NCI-H446 treated with DMSO at 0.1 percent for 48 hours (cell line): ENCODE measurements around the gene TRIM31.

Source experiments
- DNase-seq: peaks from one replicate; lab custom pipeline; 2025; lab: John Stamatoyannopoulos, UW

Gene TRIM31

GRCh38 chr6:30075790-30076732 lies 36.8 kb downstream of the TRIM31 start:
- DNase-seq, result no peak

DNA sequence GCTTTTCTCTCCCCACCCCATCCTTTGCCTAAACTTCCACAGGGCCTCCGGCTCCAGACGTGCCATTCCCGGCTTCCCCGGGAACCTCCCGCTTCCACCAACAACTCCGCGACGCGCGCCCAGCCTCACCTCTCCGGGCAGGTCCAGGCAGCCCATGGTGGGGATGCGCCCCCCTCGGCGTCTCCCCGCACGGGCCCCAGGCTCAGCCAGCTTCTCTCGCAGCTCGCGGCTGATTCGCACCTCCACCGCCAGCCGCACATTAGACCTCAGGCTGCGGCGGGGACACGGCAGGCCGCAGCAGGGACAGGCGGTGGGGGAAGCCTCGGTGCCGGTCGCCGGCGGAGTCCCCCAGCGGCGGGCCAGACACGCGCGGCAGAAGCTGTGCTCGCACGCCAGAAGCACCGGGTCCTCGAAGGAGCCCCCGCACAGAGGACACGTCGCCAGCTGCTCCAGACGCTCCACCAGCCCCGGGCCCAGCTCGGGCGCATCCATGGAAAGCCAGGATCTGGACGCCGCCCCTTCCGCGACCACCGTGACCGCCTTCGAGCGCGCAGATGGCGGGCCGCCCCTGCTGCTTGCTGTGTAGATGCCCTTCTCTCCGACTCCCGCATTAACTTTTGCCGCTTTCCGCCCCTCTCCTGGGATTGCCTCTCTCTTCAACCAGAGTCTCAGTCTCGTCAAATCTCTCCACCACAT lies 37.6 kb downstream of the TRIM31 start, which contains the start of gene RNF39:
Gene RNF39, minus strand, starts transcription at position 676 of the 696 bp plus-strand sequence. Its CDS starts 184 bp downstream, at position 492.
- no peak for DNase-seq

- no peak for DNase-seq
Observed at GRCh38 chr6:30074331-30075093, 38.4 kb downstream of the TRIM31 start.

DNA sequence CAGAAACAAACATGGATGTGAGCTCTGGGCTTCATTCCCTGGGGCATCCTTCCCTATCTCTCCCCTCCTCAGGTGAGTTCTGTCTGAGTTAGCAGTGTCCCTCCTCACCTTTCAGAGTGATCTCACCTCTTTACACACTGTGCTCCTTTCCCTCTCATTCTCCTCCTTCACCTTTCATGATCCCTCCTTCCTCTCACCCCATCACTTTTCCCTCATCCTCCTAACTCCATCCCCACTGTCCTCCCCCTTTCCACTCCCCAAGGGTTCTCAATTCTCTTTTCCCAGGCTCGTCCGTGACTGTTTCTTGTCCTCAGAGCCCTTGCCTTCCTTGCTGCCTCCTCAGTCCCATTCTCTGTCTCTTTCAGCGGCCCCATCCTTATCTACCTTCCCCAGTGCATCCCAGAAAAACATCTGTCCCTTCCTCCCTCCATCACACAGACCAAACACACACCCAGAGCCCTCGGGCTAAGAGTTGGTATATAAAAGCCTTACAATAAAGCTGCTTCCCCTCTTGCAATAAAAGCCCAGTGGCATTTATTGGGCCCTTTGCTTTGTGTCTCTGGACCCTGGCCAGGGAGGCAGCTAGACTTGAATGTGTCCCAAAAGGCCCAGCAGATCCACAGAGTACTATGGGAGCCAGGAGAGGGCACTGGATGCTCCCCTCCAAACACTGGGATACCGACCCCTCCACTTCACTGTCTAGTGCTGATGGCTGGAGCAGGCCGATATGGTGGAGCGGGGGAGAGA lies 39.2 kb downstream of the TRIM31 start:
- no peak for DNase-seq

GRCh38 chr6:30071858-30072257 lies 41.0 kb downstream of the TRIM31 start:
- no peak for DNase-seq

GRCh38 chr6:30071081-30071818 lies 41.6 kb downstream of the TRIM31 start:
- DNase-seq, result no peak

- DNase-seq, result no peak
Observed at GRCh38 chr6:30067460-30068139, 45.3 kb downstream of the TRIM31 start.

DNA sequence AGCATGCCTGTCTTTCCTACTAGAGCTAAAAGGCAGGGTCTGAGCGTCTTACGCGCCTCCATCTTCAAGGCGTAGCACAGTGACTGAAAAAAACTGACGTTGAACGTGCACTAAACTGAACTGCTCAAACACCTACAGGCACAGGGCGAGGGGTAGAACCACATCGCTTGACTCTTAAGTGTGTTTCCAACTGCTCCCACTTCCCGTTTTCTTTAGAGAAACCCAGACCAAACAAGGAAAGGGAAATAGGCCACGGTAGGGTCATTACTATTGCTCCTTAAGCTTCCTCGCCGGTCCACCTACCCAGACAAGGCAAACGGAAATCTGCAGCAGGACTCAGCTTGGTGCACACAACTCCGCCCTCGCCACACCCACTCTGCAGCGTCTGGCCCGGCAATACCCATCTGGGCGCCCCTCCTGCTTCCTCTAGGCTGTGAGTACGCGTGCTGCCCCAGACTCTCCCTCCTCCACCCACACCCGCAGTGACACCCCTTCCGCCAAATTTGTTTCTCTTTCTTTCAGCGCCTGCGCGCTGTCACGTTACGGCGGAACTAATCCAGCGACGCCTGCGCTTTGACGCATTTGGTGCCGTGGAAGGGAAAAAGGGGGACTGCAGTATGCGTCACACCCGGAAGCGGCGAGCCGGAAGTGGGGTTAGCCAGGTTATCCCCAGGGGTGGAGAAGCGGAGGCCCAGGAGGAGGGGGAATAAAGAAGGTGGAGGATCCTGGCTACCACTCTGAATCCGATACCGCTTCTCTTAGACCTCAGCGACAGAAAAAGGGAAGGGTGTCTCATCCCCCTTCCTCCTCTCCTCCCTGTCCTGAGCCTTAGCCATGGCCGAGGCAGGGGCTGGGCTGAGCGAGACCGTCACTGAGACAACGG lies 46.1 kb downstream of the TRIM31 start, which contains the start of gene PPP1R11:
Gene PPP1R11, plus strand, starts transcription at position 622 of the 883 bp plus-strand sequence. Its CDS starts 213 bp downstream, at position 835.
- peak; percentile 99 for DNase-seq

DNA sequence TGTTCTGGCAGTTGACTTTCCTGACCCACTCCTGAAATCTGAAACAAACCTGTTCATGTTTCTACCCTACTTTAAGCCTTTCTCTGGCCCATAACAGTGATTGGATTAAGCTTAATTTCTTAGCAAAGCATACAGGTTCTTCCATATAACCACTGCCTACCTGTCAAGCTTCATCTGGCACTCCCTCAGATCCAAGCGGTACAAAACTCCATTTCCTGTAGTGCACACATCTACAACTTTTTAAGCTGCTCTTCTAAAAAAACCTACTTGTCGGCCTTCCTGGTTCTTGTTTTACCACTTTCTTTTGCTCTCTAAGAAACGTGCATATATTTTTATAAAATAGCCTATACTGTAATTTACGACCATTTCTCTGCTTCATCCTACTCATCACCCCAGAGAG lies 46.8 kb downstream of the TRIM31 start:
- DNase-seq, result no peak

- DNase-seq, result no peak
Observed at GRCh38 chr6:30063315-30063714, 49.6 kb downstream of the TRIM31 start.

GRCh38 chr6:30062471-30063178 lies 50.3 kb downstream of the TRIM31 start:
- no peak for DNase-seq

DNA sequence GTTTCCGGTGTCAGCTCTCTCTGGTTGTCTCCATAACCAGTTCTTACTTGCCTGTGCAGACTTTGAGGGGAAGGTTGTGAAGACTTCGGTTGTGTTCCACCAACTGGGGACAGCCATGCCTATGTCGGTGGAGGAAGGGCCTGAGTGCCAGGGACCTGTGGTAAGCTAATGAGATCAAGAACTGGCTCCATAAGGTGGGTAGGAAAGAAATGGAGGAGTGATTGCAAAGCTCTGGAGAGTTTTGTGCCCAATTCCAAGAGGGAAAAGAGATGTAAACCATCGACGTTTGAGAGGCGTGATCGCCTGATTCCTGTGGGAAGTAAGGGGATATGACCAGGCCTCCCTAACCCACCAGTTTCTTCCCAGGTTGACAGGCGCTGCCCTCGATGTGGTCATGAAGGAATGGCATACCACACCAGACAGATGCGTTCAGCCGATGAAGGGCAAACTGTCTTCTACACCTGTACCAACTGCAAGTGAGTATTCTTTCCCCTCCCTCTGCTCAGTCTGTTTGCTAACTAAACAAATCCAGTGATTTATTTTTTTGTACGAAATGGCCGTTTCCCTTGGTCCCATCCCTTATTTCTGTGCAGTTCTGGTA lies 50.9 kb downstream of the TRIM31 start:
- DNase-seq, result no peak

DNA sequence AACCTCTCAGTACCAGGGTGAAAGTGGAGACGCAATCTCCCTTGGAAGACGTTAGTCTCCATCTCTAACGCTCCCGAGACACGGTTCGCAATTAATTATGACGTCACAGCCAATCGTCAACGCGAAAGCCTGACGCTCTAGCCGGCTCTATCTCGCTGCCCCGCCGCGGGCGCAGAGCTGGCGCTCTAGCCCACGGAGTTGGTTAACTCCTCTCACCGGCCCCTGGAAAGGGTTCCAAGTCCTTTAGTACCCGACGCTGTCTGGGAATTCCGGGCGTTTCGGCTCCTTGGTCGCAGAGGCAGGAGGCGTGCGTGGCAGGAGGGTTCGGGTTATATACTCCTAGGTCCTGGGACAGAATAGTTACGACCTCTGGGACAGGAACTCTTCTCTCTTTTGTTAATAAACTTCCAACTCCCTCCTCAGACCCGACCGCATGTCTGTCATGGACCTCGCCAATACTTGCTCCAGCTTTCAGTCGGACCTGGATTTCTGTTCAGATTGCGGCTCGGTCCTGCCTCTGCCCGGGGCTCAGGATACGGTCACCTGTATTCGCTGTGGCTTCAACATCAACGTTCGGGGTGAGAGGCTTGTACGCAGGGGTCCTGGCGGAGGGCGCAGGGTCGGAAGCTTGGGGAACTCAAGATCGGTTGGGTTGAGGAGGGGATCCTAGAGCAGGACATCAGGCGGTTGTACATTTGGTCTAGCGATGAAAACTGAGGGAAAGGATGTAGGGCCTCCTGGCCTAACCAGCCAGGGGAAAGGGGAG lies 51.6 kb downstream of the TRIM31 start, which contains the start of gene POLR1H:
Gene POLR1H, plus strand, starts transcription at position 174 of the 766 bp plus-strand sequence. Its CDS starts 260 bp downstream, at position 434.
- DNase-seq, result peak; percentile 92

DNA sequence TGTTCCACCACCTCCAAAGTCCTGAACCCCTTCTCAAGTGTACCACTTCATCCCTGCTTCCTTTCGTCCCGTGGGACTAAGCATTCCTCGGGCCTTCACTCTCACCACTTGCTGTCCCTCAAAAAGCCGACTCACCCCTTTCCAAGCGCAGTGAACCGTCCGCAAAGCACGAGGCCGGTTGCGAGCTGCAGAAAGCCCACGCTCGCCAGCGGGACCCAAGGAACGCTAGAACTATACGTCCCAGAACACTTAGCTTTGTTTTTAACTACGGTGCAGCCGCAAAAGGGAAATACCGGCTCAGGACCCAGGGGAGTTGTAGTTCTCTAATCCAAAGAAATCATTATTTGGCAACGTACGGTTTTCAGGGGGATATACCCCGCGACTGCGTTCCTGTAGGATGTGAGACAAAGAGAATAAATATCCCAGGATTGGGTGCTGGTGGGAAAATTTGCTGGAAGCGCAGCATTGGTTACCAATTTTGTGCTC lies 52.2 kb downstream of the TRIM31 start:
- DNase-seq, result no peak

DNA sequence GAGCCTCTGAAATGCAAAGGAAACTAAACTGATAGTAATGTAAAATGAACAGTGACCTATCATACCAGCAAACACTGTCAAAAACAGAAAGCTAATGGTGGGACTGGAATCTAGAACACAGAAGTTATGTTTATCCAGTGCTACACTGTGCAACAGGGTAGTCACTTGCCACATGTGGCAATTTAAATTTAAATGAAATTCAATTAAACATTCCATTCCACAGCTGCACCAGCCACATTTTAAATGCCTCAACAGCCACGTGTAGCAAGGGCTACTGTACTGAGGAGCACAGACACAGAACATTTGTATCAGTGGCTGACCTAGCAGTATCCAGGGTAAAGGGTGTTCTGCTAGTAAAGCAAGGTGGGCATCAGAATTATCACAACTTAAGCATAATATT lies 57.4 kb downstream of the TRIM31 start:
- no peak for DNase-seq

DNA sequence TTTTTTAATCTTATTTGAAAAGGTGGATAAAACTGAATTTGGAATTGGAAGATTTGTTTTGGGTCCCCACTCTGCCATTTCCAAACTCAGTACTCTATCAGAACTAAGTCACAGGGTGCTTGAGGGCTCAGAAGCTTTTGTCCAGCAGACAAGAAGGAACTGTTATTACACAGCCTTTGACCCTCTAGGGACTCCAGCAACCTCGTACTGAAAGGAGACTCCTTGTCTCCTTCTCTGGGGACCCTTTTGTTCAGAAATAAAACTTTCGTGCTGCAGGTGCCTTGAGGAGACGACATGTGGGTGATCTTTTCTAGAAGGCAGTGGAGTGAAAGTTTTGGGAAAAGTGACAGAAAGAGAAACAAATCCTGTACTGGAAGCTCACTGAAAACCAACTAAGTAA lies 59.2 kb downstream of the TRIM31 start:
- no peak for DNase-seq
